ENCODE results near the gene PARP6. TPM values are rescaled to one million over a fixed set of nuclear protein-coding genes. Genes with fewer than 3 reads are reported as not detected.

PARP6 gene
- total and polyA plus RNA-seq, 2 of the 8 experiments (the other 6 are each of a cell fraction or from before 2014, with no cell fraction given) = 39.8 to 45.3 TPM

GRCh38 chr15:72313881-72314280 is 41.5 kb upstream of the PARP6 start (continued):
- TF ChIP-seq TAF7 (optimal IDR thresholded peaks at IDR 0.05; ENCODE audit: borderline replicate concordance, low read depth, low read length) (no peak), BRCA1 (IDR thresholded peaks at IDR 0.05; ENCODE audit: low read depth, low read length) (no peak), MAX (IDR thresholded peaks at IDR 0.05) (no peak), ATF3 (IDR thresholded peaks at IDR 0.05; ENCODE audit: insufficient read depth, low read depth, low read length) (no peak)

Measured in H1 (cell line).